ENCODE measurements around the gene ADAMTSL2. TPM values are rescaled to one million over a fixed set of nuclear protein-coding genes. Genes with fewer than 3 reads are reported as not detected.

ADAMTSL2 gene
- polyA plus RNA-seq, 1 donor = 4.7 TPM

Other genes starting within 250 kb of the ADAMTSL2 start
- 20.5 TPM for gene SURF6, start 198.5 kb upstream of the ADAMTSL2 start, polyA plus RNA-seq (ENCODE audit: insufficient read length)
- 23.0 TPM for gene MED22, start 186.6 kb upstream of the ADAMTSL2 start, polyA plus RNA-seq (ENCODE audit: insufficient read length)
- gene RPL7A, start 186.5 kb upstream of the ADAMTSL2 start, polyA plus RNA-seq (ENCODE audit: insufficient read length) = 2,437 TPM
- 30.6 TPM for gene SURF1, start 178.2 kb upstream of the ADAMTSL2 start, polyA plus RNA-seq (ENCODE audit: insufficient read length)
- 12.2 TPM for gene SURF2, start 178.2 kb upstream of the ADAMTSL2 start, polyA plus RNA-seq (ENCODE audit: insufficient read length)
- gene SURF4, start 158.6 kb upstream of the ADAMTSL2 start, polyA plus RNA-seq (ENCODE audit: insufficient read length) = 84.6 TPM
- 2.2 TPM for gene STKLD1, start 158.3 kb upstream of the ADAMTSL2 start, polyA plus RNA-seq (ENCODE audit: insufficient read length)
- 35.9 TPM for gene REXO4, start 116.7 kb upstream of the ADAMTSL2 start, polyA plus RNA-seq (ENCODE audit: insufficient read length)
- 7.8 TPM for gene ADAMTS13, start 112.3 kb upstream of the ADAMTSL2 start, polyA plus RNA-seq (ENCODE audit: insufficient read length)
- gene CACFD1, start 74.7 kb upstream of the ADAMTSL2 start, polyA plus RNA-seq (ENCODE audit: insufficient read length) = 19.0 TPM
- 1.2 TPM for gene SLC2A6, start 55.6 kb upstream of the ADAMTSL2 start, polyA plus RNA-seq (ENCODE audit: insufficient read length)
- gene MYMK, start 9.7 kb upstream of the ADAMTSL2 start, polyA plus RNA-seq (ENCODE audit: insufficient read length) = 58.2 TPM
- 0.16 TPM for gene FAM163B, start 74.7 kb downstream of the ADAMTSL2 start, polyA plus RNA-seq (ENCODE audit: insufficient read length)
- gene DBH, start 101.7 kb downstream of the ADAMTSL2 start, polyA plus RNA-seq (ENCODE audit: insufficient read length) = 0.72 TPM
- 5.4 TPM for gene SARDH, start 203.6 kb downstream of the ADAMTSL2 start, polyA plus RNA-seq (ENCODE audit: insufficient read length)